ENCODE results near the gene HACE1.
"Not testable (repeated sequence)": the region's sequence is repeated elsewhere in the genome, so short reads cannot be mapped to it uniquely, and the experiment has no call there.

Gene HACE1

GRCh38 chr6:104829183-104829958 is 30.3 kb downstream of the HACE1 start:
- no peak for DNase-seq

GRCh38 chr6:104828478-104828877 is 31.2 kb downstream of the HACE1 start:
- DNase-seq, result no peak

- DNase-seq, result not testable (repeated sequence)
These were observed 38.9 kb downstream of the HACE1 start for GRCh38 chr6:104820820-104821219.

GRCh38 chr6:104816125-104816524 is 43.6 kb downstream of the HACE1 start:
- DNase-seq, result no peak

- no peak for DNase-seq
These were observed 45.0 kb downstream of the HACE1 start for GRCh38 chr6:104814743-104815142.

GRCh38 chr6:104813552-104813951 is 46.2 kb downstream of the HACE1 start:
- no peak for DNase-seq

GRCh38 chr6:104809116-104809515 is 50.6 kb downstream of the HACE1 start:
- no peak for DNase-seq

DNA sequence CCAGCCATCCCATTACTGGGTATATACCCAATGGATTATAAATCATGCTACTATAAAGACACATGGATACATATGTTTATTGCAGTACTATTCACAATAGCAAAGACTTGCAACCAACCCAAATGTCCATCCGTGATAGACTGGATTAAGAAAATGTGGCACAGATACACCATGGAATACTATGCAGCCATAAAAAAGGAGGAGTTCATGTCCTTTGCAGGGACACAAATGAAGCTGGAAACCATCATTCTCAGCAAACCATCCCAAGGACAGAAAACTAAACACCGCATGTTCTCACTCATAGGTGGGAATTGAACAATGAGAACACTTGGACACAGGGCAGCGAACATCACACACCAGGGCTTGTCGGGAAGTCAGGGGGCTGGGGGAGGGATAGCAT is 54.4 kb downstream of the HACE1 start:
- DNase-seq, result not testable (repeated sequence)

GRCh38 chr6:104799134-104799657 is 60.5 kb downstream of the HACE1 start:
- no peak for DNase-seq

- DNase-seq, result no peak
These were observed 63.5 kb downstream of the HACE1 start for GRCh38 chr6:104796031-104796785.

DNA sequence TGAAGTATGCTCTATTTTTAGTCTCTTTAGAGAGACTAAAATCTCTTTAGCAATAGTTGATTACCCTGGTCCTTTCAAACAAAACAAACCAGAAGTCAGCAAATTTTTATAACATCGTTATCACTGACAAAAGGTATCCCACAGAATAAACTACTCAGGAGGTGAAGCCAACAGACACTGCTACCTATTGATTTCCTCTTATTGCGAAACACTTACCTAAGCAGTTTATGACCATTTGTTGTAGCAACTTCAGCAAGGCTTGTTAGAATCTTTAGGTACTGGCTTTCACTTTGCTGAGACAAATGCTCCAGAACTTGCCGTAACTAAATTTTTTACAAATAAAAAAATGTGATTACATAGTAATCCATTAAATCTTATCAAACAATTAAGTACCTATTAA is 64.4 kb downstream of the HACE1 start:
- DNase-seq, result no peak

DNA sequence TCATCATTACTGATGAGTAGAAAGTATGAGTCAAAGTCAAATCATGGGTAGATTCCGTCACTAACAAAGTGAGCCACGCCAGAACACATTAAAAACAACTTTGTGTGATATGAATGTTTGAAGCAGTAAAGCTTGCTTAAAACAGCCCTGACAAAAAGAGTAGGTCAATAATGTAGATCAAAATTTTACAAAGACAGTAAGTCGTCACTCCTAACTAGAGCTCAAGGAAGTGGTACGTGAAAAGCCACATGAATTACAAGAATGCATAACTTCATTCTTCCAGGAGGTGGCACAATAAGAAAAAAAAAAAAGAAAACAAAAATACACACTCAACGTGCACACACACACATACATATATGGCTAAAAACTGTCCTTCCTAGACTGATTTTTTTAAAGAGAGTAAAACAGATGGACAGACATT is 69.9 kb downstream of the HACE1 start:
- no peak for DNase-seq

DNA sequence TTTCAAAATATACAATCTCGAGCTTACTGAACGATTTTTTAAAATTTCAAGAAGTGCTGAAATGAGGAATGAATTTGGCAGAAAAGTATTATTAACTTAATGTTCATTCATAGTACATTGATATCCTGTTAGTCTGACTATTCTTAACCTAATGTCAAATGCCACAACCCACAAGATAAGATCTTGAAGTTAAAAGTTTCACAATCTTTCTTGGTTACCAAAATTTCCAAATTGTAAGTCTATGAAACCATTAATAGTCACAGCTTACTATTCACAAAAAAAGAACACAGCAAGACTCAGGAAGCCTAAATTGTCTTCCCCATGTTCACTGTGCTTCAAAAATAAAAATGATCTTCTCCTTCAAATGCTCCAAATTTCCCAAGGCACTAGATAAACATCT is 71.3 kb downstream of the HACE1 start:
- DNase-seq, result no peak

DNA sequence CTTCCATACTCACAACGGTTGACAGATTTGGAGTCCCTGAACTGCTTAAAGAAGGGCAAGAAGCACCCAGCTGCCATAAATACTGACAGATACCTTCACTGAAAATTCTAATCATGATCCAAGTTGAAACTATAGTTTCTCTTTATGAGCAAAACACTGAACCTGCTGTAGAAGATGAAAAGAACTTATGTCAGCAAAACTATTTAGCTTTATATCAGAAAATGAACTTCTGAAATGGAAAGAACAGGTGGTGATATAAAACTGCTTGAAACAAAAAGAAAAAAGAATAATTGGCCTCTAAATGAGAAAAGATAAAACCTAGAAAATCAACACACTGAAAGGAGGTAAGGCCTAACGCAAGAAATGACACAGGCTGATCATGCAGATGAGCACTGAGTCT is 72.4 kb downstream of the HACE1 start:
- DNase-seq, result no peak

GRCh38 chr6:104784884-104785283 is 74.8 kb downstream of the HACE1 start:
- DNase-seq, result no peak

DNA sequence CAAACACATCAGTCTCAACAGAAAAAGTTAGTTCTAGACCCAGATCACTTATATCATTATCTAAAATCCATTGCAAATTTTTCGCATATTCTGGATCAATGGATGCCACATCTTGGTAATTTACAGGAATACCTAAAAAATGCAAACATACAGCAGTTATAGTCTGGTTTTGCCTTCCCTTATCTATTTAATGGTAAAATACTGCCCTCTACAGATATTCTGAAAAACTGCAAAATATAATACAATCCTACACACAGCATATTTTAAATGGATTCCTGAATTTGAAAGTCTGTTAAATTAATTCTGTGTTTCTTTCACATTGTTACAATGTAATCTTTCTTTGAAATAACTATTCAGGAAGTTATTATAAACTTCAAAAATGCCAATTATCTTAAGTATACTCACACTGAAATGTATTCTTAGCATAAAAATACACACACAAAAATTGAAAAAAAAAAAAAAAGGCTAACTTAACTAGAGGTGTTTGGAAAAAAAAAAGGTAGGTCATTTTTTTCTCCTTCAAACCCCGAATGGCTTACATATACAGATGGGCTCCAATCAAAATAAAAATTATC is 88.4 kb downstream of the HACE1 start:
- DNase-seq, result no peak

DNA sequence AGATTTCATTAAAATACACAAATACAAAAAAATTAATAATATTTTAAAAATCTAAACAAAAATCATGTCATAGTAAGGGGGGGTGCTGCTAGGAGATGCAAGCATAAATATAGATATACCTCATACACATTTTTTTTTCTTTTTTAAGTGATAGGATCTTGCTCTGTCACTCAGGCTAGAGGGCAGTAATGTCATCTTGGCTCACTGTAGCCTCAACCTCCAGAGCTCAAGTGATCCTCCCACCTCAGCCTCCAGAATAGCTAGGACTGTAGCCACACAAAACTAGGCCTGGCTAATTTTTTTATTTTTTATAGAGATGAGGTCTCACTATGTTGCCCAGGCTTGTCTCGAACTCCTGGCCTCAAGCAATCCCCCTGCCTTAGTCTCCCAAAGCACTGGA is 90.8 kb downstream of the HACE1 start:
- DNase-seq, result no peak

DNA sequence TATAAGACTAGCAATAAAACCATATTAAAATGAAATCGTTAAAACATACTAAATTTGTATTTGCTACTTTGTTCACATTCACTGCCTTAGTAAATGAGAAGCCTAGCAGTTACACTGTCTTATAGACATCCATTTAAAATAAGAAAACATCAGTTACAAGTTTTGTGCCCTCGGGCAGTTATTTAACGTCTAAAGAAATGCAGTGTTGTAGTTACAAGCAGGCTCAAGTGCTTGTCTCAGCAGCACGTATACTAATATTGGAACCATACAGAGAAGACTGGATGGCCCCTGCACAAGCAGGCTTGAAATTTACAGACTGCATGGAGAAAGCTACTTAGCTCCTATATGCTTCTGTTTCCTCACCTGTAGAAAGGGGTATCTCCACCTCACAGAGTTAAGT is 93.1 kb downstream of the HACE1 start:
- no peak for DNase-seq

GRCh38 chr6:104754788-104755409 is 104.8 kb downstream of the HACE1 start:
- DNase-seq, result no peak

- DNase-seq, result no peak
These were observed 106.5 kb downstream of the HACE1 start for GRCh38 chr6:104753251-104753650.

DNA sequence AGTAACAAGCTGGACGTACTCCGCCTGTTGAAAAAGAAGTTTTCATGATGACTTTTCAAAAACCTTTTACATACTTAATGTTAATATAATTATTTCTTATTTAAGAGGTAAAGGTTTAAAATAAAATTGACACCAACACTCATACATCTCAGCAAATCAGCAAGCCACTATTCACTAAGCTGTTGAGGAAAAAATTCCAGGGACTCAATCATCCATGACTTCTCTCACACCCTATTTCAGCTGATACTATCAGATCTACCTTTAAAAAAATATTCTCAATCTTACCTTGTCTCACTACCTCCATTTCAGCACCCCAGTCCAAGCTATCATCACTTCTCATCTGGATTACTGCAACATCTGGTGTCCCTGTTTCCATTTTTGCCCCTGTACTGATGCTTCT is 109.3 kb downstream of the HACE1 start:
- no peak for DNase-seq

DNA sequence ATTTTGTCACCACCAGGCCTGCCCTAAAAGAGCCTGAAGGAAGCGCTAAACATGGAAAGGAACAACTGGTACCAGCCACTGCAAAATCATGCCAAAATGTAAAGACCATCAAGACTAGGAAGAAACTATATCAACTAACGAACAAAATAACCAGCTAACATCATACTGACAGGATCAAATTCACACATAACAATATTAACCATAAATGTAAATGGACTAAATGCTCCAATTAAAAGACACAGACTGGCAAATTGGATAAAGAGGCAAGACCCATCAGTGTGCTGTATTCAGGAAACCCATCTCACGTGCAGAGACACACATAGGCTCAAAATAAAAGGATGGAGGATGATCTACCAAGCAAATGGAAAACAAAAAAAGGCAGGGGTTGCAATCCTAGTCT is 120.6 kb downstream of the HACE1 start:
- not testable (repeated sequence) for DNase-seq

DNA sequence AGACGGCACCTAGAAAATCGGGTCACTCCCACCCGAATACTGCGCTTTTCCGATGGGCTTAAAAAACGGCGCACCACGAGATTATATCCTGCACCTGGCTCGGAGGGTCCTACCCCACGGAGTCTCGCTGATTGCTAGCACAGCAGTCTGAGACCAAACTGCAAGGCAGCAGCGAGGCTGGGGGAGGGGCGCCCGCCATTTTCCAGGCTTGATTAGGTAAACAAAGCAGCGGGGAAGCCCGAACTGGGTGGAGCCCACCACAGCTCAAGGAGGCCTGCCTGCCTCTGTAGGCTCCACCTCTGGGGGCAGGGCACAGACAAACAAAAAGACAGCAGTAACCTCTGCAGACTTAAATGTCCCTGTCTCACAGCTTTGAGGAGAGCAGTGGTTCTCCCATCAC is 122.2 kb downstream of the HACE1 start:
- DNase-seq, result not testable (repeated sequence)

All from femur (tissue), 1 donor.